UCSD-AML1 (cell line): ENCODE measurements around the gene HLA-DPA1.

Source experiments
- DNase-seq: peaks from one replicate; lab custom pipeline; 2025; ENCODE audit not compliant: unreplicated experiment; lab: John Stamatoyannopoulos, UW

The HLA-DPA1 gene

DNA sequence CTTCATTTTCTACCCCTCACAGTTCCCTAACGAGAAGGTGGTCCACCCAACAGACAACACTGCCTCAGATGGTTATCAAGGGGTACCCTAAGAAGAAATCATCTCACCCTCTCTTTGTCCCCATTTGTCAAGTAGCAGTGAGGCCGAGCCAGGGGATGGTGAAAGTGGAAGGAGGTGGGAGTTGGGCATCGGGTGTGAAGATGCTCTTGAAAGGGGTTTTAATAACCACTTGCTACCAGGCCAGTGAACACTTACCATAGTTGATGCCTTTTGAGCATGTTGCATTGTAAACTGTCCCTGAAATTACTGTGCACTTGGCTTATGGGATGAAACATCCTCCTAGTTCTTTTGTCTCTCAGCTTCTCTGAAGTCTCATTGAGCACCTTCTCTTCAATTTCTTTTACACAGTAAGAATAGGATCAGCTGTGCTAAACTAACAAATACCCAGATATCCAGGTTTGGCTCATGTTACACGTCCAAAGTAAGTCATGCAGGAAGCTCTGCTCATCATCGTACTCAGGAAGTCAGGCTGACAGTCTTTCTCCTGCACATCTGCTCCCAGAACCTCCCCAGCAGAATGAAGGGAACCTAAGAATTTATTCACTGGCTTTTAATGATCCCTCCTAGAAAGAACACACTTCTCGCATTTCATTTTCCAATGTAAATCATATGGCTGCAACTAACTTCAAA, 15.6 kb upstream of the HLA-DPA1 start:
- no peak for DNase-seq

DNA sequence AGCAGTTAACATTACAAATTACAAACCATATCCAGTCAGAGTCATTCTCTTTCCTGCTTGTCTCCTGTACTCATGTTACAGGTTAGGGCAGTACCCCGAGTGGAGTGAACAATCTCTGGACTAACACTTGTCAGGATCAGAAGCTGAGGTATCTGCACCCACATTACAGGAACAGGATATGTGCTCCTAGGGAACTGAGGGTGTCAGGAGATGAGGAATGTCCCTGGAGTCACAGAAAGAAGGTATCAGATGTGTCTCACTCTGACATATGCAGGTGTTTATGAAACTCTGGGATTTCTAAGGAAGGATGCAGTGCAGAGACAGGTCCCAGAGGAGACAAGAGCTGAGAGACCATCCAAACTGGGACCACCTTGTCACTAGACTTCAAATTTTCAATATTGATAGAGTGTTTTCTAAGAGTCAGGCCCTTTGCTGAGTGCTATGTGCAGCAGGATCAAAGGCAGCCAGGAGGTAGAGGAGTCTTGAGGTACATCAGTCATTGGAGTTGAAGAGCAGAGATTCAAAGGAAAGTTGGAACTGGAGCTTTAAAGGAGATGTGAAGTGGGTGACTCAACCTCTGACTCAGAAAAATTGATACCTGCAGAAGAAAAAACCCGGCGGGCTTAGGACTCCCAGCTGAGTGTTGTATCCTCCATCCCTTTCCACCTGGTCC, 14.9 kb upstream of the HLA-DPA1 start:
- no peak for DNase-seq

DNA sequence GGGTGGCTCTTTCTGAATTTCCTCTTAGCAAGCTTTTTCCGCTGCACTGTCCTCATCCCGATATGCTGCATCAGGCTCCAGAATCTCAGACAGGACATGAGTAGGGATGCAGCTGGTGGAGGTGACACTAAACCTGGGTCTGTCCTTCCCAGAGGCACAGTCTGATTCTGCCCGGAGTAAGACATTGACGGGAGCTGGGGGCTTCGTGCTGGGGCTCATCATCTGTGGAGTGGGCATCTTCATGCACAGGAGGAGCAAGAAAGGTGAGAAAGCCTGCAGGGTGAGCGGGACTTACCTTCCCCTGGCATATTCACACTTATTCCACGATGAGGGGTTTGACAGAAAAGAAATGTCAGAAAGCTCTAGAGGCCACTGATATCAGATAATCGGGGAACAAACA, 12.2 kb upstream of the HLA-DPA1 start:
- no peak for DNase-seq

DNA sequence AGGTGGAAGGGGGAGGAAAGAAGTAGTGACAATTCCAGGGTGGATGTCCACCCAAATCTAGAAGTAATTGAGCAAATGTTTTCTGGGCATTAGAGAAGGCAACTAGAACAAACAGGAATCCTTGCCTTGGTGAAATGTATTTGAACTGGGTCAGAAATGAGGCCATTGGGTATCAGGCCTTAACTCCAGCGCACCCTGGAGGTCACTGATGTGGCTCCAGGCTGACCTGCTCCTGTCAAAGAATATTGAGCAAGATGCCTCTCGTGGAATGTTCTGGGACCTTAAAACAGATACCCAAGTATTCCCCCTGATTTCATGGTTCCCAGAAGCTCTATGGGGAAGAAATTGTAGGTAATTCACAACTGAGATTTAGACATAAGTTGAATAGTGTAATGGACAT, 9.3 kb upstream of the HLA-DPA1 start:
- peak; percentile 61 for DNase-seq

DNA sequence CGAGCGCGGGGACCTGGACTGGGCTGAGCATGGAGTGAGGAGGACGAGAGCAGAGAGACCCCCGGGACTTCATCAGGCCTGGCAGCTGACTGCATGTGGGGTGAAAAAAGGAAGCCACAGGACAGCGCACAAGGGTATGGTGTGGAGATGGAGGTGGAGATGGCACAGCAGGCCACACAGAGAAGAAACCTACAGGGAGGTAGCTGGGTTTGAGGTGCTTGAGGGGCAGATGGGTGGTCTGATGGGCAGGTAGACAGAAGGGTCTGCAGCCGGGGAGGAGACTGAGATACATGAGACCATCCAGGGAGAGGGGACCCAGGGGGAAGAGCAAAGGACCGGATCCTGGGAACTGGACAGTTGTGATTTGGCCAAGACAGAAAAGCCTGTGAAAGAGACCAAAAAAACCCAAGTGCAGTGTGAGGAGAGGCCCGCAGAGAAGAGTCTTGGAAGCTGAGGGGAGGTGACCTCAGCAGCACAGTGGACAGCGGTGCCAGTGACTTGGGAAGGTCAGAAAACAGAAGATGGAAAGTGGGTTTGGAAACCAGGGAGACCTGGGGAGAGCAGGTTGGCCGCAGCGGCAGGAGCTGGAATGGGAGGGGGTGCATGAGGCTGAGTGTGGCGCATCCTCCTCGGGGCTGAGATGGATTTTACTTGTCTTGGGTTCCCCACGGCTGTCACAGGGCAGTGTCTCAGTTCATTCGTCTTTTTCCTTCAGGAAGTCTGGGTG, 7.8 kb upstream of the HLA-DPA1 start:
- DNase-seq, result no peak

DNA sequence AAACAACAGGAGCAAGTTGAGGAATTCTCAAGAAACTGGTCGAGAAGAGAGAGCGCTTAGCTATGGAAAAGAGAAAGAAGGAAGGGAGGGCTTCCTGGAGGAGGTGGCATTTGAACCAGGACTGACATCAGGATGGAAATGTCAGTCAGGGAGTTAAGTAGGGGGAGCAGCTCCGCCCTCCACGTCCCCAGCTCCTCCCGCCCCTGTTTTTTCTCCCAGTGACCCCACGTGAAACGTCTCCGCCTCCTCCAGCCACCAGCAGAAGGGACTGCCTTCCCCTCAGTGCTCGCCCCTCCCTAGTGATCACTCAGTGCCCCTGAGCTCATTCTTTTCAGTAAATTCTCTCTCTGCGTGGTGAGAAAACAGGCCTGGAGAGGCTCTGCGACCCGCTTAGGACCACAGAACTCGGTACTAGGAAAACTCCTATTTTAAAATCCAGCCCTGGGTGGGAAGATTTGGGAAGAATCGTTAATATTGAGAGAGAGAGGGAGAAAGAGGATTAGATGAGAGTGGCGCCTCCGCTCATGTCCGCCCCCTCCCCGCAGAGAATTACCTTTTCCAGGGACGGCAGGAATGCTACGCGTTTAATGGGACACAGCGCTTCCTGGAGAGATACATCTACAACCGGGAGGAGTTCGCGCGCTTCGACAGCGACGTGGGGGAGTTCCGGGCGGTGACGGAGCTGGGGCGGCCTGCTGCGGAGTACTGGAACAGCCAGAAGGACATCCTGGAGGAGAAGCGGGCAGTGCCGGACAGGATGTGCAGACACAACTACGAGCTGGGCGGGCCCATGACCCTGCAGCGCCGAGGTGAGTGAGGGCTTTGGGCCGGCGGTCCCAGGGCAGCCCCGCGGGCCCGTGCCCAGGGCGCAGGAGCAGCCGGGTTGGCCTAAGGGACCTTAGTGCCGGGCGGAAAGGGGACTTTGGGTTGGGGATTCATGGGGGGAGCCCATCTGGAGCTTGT, 7.0 kb upstream of the HLA-DPA1 start:
- no peak for DNase-seq

DNA sequence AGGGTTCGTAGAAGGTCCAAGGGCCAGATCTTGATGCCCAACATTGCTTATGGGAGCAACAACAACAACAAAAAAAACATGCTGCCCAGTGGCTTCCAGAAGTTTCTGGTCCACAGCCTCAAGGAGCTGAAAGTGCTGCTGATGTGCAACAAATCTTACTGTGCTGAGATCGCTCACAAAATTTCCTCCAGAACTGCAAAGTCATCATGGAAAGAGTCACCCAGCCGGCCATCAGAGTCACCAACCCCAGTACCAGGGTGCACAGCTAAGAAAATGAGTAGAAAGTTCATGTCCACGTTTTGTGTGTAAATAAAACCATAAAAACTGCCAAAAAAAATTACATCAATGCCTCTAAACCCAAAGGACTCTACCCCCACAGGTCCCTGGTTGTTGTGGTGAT, 6.1 kb upstream of the HLA-DPA1 start:
- no peak for DNase-seq

DNA sequence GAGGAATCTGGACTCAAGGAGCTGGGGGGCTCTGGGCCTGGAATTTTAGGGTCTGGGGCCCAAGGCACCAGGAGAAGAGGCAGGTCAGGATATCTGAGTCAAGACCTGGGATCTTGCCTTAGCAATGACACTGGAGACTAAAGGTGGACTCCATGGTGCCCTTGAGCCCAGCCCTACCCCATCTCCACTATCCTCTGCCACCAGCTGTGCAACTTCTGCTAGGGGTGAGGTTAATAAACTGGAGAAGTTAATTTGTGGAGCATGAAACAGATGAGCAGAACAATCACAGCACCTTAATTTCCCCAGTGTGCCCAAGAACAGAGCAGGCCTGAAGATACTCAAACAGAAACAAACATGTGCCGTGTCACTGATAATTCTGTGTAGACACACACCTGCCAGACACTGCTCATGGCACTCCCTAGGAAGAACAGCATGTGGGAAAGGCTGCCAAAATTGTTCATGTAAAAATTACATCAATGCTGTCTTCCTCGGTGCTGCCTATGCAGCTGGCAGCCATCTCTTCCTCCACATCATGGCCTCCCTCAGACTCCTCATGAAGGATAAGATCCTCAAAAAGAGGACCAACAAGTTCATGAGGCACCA, 5.6 kb upstream of the HLA-DPA1 start:
- no peak for DNase-seq

DNA sequence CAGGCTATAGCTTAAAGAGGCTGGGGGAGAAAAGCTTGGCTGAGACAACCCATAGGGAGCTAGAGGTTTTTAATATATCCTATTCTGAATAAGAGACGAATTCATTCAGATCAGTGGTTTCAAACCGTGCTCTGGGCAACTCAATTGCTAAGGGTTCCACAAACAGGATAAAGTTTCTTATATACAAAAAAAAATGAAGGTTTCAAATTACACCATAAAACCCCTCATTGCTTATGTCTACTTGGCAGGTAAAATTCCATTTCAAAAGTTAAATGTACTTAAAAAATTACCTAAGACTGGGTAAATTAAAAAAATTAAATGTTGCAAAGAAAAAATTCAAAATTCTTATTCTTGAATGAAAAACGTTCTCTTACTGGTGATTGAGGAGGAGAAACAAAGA, 5.0 kb upstream of the HLA-DPA1 start:
- DNase-seq, result no peak

DNA sequence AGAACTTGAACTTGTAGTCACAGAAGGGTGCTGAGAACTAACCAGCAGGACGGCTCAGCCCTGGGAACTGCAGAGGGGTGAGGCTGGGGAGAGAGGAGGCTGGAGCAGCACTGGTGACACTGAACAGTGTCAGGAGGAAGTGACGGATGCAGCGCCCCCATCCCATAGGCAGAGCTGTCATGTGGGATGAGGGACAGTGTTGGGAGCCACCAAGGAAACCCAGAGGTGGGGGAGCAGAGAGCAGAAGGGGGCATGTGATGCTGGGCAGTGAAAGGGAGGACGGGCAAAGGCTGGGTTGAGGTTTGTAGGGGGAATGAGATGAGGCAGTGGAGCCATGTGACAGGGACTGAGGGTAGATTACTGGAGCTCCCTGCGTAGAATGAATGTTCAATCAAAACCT, 4.5 kb upstream of the HLA-DPA1 start:
- DNase-seq, result no peak

DNA sequence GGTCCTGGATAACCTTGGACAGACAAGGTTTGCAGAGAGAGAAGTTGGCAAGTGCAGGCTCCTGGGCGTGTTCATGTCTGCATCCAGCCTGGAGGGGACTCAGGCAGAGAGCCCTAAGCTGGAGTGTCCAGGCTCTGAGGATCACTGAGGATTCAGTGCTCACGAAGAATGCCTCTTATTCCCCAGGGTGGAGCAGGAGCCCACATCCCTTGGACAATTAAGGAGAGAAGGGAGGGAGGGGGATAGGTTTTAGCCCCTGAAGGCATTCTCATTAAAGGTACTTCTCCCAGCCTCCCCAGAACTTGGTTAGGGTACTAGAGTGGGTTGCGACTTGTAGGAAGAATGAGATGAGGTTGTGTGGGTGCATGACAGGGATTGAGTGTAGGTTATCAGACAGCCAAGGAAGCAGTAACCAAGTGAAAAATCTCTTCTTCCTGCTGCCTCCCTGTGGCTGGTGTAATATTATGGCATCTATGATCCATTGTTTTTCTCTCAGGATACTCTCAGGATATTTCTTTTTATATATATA, 3.0 kb upstream of the HLA-DPA1 start:
- no peak for DNase-seq

DNA sequence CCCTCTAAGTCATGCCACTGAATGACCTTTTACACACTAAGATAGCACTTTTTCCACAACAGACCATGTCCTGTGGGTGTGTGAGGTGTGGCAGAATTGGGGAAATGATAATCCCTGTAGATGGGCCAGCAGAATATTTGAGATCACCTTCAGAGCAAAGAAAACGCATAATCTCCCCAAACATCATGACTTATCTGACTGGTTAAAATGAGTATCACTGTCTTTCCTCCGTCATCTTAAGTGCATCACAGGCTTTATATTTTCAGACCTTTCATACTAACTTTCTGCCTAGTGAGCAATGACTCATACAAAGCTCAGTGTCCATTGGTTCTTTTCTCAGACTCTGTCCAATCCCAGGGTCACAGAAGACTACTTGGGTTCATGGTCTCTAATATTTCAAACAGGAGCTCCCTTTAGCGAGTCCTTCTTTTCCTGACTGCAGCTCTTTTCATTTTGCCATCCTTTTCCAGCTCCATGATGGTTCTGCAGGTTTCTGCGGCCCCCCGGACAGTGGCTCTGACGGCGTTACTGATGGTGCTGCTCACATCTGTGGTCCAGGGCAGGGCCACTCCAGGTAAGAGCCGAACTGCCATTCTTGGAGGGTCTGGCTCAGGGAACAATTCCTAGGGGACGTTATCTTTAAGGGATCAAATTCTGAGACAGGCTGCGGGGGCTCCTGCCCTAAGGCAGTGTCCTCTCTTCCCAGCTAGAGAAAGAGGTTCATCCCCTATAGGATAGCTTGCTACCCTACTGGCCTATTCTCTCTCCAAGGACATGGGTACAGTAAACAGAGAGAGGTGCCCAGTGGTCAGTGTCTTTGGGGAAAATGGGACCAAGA, 2.3 kb upstream of the HLA-DPA1 start, which contains the start of gene HLA-DPB1:
HLA-DPB1 (plus strand) TSS at position 423 of the 838 bp plus-strand sequence; CDS start at position 475, 52 bp downstream.
- DNase-seq, result no peak

DNA sequence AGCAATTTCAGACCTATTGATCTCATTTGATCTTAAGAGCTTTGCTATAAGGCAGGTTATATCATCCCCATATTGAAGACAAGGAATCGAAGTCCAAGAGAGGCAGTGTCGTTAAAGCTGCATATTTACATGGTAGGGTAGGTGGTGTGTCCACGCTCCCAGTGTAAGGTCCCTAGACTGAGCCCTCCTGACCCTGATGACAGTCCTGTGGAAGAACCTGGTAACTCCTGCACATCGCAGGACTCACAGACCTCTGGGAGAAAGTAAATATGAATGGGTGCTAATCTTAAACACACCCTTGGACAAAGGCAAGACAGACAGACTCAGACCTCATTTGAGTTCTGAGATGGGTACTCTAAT, 1.7 kb upstream of the HLA-DPA1 start:
- no peak for DNase-seq

DNA sequence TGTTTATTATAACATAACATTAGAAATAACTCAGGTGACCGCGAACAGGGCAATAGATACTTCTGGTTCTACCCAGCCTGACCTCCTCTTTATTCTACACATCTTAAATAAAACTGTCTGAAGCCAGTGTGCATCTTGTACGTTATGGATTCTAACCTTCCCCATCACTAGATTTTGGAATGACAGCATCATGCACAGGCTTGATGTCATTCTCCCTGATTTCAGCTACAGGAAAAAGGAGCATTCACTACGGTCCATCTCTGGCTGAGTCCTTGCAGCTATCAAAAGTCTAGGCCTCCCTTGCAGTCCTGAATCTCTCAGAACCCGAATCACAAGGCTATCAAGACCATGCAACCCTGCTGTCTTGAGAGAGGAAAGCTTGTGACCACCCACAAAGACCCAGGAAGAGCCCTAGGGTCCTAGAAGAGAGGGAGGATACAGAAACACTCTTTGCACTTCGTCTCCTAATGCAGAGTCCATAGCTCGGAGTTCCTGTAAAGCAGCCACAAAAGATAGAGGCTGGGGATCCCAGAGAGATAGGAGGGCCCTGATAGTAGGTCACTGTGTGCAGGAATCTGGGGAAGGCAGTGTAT, 845 bp downstream of the HLA-DPA1 start:
- no peak for DNase-seq

DNA sequence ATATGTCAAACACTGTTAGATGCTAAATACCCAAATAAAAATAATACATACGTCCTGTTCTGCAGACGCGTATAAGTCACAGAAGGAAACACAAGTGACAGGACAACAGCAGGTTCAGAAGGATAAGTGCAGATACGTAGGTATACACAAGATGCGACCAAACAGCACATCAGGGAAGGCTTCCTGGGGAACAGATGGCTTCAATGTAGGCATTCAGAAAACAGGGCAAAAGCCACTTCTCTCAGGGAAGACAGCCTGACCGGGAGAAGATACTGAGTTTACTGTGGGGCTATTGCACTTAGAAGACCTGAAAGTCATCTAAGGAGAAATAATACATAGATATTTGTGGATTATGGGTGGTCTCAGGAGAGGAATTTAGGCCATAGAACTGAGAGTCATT, 1.9 kb downstream of the HLA-DPA1 start:
- DNase-seq, result no peak

DNA sequence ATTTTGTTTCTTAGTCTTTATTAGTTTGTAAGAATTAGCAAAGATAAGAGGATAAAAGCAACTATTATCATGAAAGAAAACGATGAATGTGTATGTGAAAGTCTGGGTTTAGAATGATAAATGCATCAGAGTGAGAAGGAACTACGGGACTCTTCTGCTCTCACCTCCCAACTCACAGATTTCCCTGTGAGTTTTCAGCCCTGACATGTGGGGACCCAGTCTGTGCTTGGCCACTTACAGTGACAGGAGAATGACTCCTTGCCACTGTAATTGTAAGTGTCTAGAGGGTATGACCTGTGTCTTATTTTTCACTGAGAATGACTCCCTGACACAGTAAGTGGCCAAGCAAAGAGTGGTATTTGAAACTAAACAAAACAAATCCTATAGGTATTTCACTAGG, 2.5 kb downstream of the HLA-DPA1 start:
- DNase-seq, result no peak

DNA sequence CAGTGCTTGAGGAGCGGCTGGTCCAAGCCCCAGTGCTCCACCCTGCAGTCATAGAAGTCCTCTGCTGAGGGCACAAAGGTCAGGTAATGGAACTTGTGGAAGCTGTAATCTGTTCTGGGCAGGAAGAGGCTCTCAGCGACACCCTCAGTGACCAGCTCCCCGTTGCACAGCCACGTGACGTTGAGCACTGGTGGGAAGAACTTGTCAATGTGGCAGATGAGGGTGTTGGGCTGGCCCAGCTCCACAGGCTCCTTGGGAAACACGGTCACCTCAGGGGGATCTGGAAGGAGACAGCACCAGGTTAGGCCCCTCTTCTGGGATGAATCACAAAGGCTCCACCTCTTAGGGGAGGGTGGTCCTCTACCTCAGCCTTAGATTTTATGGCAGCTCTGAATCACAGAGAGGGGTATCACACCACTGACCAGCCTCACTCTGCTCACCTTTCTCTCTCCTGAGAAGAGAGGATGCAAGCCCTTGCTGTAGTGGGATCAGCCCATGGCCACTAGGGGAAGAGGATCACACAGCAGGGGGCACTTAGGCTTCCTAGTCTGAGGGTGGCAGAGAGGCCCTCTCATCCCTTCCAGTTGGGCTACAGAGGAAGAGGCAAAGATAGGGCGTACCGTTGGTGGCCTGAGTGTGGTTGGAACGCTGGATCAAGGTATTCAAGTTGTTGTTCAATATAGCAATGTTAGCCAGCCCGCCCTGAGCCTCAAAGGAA, 4.3 kb downstream of the HLA-DPA1 start:
- no peak for DNase-seq

DNA sequence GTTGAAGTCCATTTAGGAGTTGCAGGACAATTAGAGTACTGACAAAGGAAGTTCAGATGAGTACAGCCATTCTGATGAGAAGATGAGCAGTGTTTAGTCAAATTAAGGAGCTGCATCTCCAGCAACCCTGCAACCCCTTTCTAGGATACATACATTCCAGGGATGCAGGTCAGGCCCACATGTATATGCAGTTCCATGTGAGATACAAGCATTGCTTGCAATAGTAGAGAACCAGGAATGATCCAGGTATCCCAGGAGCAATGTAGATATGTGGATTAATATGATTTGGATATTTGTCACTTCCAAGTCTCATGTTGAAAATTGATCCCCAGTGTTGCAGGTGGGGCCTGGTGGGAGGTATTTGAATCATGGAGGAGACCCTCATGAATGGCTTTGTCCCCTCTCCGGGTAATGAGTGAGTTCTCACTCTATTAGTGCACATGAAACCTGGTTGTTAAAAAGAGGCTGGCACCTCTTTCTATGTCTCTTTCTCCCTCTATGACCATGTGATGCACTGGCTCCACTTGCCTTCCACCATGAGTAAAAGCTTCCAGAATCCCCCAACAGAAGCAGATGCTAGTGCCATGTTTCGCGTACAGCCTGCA, 6.4 kb downstream of the HLA-DPA1 start:
- DNase-seq, result no peak
